Cardiac fibroblast (primary cell): ENCODE data around the gene MBD1.
"Not testable (repeated sequence)": the region's sequence is repeated elsewhere in the genome, so short reads cannot be mapped to it uniquely, and the experiment has no call there.

ENCODE experiments used
- DNase-seq, 2 donors: peaks; one replicate each; pipeline versions ENCODE4 v3.0.0 to v3.0.0-alpha.2; 2010; ENCODE audit warnings: low read depth in 2 of 2
- H3K4me3 ChIP-seq, 2 donors: replicated peaks in 1 of 2; 1 replicate in 1 of 2; 2 replicates in 1 of 2; pipeline ENCODE4 v1.5.1; 2011; ENCODE audit warnings: low read depth in 2 of 2, low read length in 2 of 2, mild to moderate bottlenecking in 2 of 2, moderate library complexity in 1 of 2
- CTCF ChIP-seq: IDR thresholded peaks from one replicate; pipeline ENCODE4 v1.5.1; 2011; ENCODE audit warnings: low read depth, mild to moderate bottlenecking, low read length, inconsistent platforms

Gene MBD1

GRCh38 chr18:50249576-50249975 is 31.7 kb downstream of the MBD1 start:
- DNase-seq = no peak
- TF ChIP-seq CTCF = no peak
- no peak overlapping the region for H3K4me3 ChIP-seq

- DNase-seq = no peak
- no peak for TF ChIP-seq CTCF
- H3K4me3 ChIP-seq = no peak overlapping the region
These were observed 33.8 kb downstream of the MBD1 start for GRCh38 chr18:50247561-50247960.

GRCh38 chr18:50241768-50242167 is 39.6 kb downstream of the MBD1 start:
- DNase-seq, H3K4me3 ChIP-seq: not testable (repeated sequence)

GRCh38 chr18:50240080-50240563 is 41.2 kb downstream of the MBD1 start:
- no peak for TF ChIP-seq CTCF

GRCh38 chr18:50232419-50232818 is 48.9 kb downstream of the MBD1 start:
- DNase-seq = no peak
- H3K4me3 ChIP-seq = no peak overlapping the region
- no peak for TF ChIP-seq CTCF

More at GRCh38 chr18:50240080-50240563, 41.2 kb downstream of the MBD1 start:
- H3K4me3 ChIP-seq = no peak overlapping the region
- peak in 1 of 2 donors; percentile 45 for DNase-seq

- no peak overlapping the region for H3K4me3 ChIP-seq
- no peak for TF ChIP-seq CTCF
- peak in 1 of 2 donors; percentile 7 for DNase-seq
These were observed 49.7 kb downstream of the MBD1 start for GRCh38 chr18:50231621-50232020.

GRCh38 chr18:50220249-50220648 is 61.1 kb downstream of the MBD1 start:
- H3K4me3 ChIP-seq, DNase-seq: not testable (repeated sequence)
